KMS-11 (cell line): Measurements from ENCODE around the gene CACNG1.

ENCODE experiments used
- H2AFZ ChIP-seq: fragments of 200-600 bp; sonication (generic); 2 replicates; pipeline ENCODE4 v1.6.1; 2016; ENCODE audit warnings: antibody characterized with exemption, mixed run types, low read depth
- H3K27ac ChIP-seq: fragments of 200-600 bp; sonication (generic); 2 replicates; pipeline ENCODE4 v1.6.1; 2016; ENCODE audit warnings: mild to moderate bottlenecking, mixed run types
- H3K27me3 ChIP-seq: fragments of 200-600 bp; sonication (generic); 2 replicates; pipeline ENCODE4 v1.6.1; 2017; ENCODE audit warnings: mild to moderate bottlenecking, low read depth, mixed run types, moderate library complexity; ENCODE audit not compliant: insufficient read depth
- H3K36me3 ChIP-seq: fragments of 200-600 bp; sonication (generic); 2 replicates; pipeline ENCODE4 v1.6.1; 2017; ENCODE audit warnings: mild to moderate bottlenecking, mixed run types; ENCODE audit not compliant: insufficient read depth
- H3K4me1 ChIP-seq: fragments of 200-600 bp; sonication (generic); 2 replicates; pipeline ENCODE4 v1.6.1; 2016; ENCODE audit warnings: mild to moderate bottlenecking, low read depth, mixed run types; ENCODE audit not compliant: poor library complexity, severe bottlenecking
- H3K4me2 ChIP-seq: fragments of 200-600 bp; sonication (generic); 2 replicates; pipeline ENCODE4 v1.7.0; 2016; ENCODE audit warnings: mild to moderate bottlenecking, mixed run types
- H3K4me3 ChIP-seq: fragments of 200-600 bp; sonication (generic); IDR thresholded peaks from 2 replicates; pipeline ENCODE4 v1.6.1; 2017; ENCODE audit warnings: low read depth, low read length, mixed read lengths; ENCODE audit not compliant: insufficient read depth
- H3K79me2 ChIP-seq: fragments of 200-600 bp; sonication (generic); 2 replicates; pipeline ENCODE4 v1.6.1; 2016; ENCODE audit warnings: low read depth, mixed run types; ENCODE audit not compliant: insufficient read depth
- H3K9ac ChIP-seq: fragments of 200-600 bp; sonication (generic); 2 replicates; pipeline ENCODE4 v1.6.1; 2016; ENCODE audit warnings: mild to moderate bottlenecking, mixed run types
- H4K20me1 ChIP-seq: fragments of 200-600 bp; sonication (generic); 2 replicates; pipeline ENCODE4 v1.6.1; 2016; ENCODE audit warnings: mild to moderate bottlenecking, mixed run types; ENCODE audit not compliant: insufficient read depth
- CTCF ChIP-seq: fragments of 200-600 bp; sonication (generic); conservative IDR thresholded peaks from 2 replicates; pipeline ENCODE4 v1.6.1; 2017; ENCODE audit warnings: low read depth, mild to moderate bottlenecking, antibody characterized with exemption, low read length, moderate library complexity, mixed read lengths

Gene CACNG1

DNA sequence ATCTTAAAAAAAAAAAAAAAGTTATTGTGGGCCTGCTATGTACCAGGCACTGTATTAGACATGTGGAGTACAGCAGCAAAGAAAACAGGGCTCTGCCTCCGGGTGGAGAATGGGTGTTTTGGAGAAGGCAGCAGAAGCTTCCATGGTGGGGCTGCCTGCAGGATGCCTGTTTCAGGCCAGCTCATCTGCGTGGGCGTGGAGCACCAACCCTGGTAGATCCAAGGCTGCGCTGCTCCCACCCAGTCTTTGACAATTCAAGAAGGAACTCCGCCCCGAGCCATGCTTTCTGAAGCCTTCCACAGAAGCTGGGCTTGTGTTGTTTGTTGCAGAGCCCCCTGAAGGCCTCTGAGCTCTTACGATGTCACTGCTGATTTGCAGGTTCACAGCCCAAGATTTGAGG, 23.2 kb upstream of the CACNG1 start:
- H3K36me3 ChIP-seq: no peaks in the 10 kb centered on the region
- H3K27me3 ChIP-seq: no peaks in the 10 kb centered on the region
- no peak overlapping the region for H3K9ac ChIP-seq
- no peak overlapping the region for H2AFZ ChIP-seq
- no peak for TF ChIP-seq CTCF
- H3K4me2 ChIP-seq: no peak overlapping the region
- no peak overlapping the region for H3K4me3 ChIP-seq
- no peak overlapping the region for H3K27ac ChIP-seq
- H3K4me1 ChIP-seq: no peaks in the 10 kb centered on the region
- H3K79me2 ChIP-seq: no peaks in the 10 kb centered on the region
- no peaks in the 10 kb centered on the region for H4K20me1 ChIP-seq

- H3K4me2 ChIP-seq: no peak overlapping the region
- H3K4me3 ChIP-seq: no peak overlapping the region
- no peaks in the 10 kb centered on the region for H3K4me1 ChIP-seq
- no peak for TF ChIP-seq CTCF
- no peaks in the 10 kb centered on the region for H3K79me2 ChIP-seq
- H4K20me1 ChIP-seq: no peaks in the 10 kb centered on the region
- no peak overlapping the region; the same call in 1 of the 2 replicates for H2AFZ ChIP-seq
- H3K27me3 ChIP-seq: no peaks in the 10 kb centered on the region
- H3K9ac ChIP-seq: no peak overlapping the region
- no peak overlapping the region for H3K27ac ChIP-seq
- H3K36me3 ChIP-seq: no peaks in the 10 kb centered on the region
Observed at GRCh38 chr17:67021743-67022450, 22.5 kb upstream of the CACNG1 start.

- no peak overlapping the region for H3K27ac ChIP-seq
- H2AFZ ChIP-seq: no peak overlapping the region; the same call in 1 of the 2 replicates
- no peaks in the 10 kb centered on the region for H3K4me1 ChIP-seq
- no peak for TF ChIP-seq CTCF
- no peaks in the 10 kb centered on the region for H3K36me3 ChIP-seq
- H3K4me2 ChIP-seq: no peak overlapping the region
- no peaks in the 10 kb centered on the region for H3K79me2 ChIP-seq
- H3K4me3 ChIP-seq: no peak overlapping the region
- H3K27me3 ChIP-seq: no peaks in the 10 kb centered on the region
- H3K9ac ChIP-seq: no peak overlapping the region
- no peaks in the 10 kb centered on the region for H4K20me1 ChIP-seq
Observed at GRCh38 chr17:67022451-67022810, 21.9 kb upstream of the CACNG1 start.

- H4K20me1 ChIP-seq: no peaks in the 10 kb centered on the region
- no peaks in the 10 kb centered on the region for H3K79me2 ChIP-seq
- no peaks in the 10 kb centered on the region for H3K36me3 ChIP-seq
- no peak overlapping the region for H3K9ac ChIP-seq
- H3K4me3 ChIP-seq: no peak overlapping the region
- H3K27ac ChIP-seq: no peak overlapping the region
- H3K4me1 ChIP-seq: no peaks in the 10 kb centered on the region
- H3K27me3 ChIP-seq: no peaks in the 10 kb centered on the region
- no peak overlapping the region for H3K4me2 ChIP-seq
- H2AFZ ChIP-seq: no peak overlapping the region
- TF ChIP-seq CTCF: no peak
Observed at GRCh38 chr17:67024736-67025135, 19.6 kb upstream of the CACNG1 start.
